Brain microvascular endothelial cell (primary cell): Measurements from ENCODE around the gene JAG2.

Experiments used
- DNase-seq: peaks from one replicate; pipeline ENCODE4 v3.0.0-alpha.2; 2020
- H3K27ac ChIP-seq: fragments of 250-450 bp; sonication (Bioruptor Pico); 2 replicates; pipeline ENCODE4 v1.5.1; 2020; ENCODE audit warnings: mild to moderate bottlenecking, moderate library complexity
- H3K27me3 ChIP-seq: fragments of 250-450 bp; sonication (Bioruptor Pico); replicated peaks from 2 replicates; pipeline ENCODE4 v1.5.1; 2020; ENCODE audit warnings: mild to moderate bottlenecking
- H3K36me3 ChIP-seq: fragments of 250-450 bp; sonication (Bioruptor Pico); replicated peaks from 2 replicates; pipeline ENCODE4 v1.5.1; 2020; ENCODE audit warnings: mild to moderate bottlenecking
- H3K4me3 ChIP-seq: 2 replicates; pipeline ENCODE4 v1.5.1; 2011; ENCODE audit warnings: low read depth, mild to moderate bottlenecking, control low read depth, low read length, moderate library complexity
- CTCF ChIP-seq: IDR thresholded peaks from 2 replicates; pipeline ENCODE4 v1.5.1; 2011; ENCODE audit warnings: low read depth, mild to moderate bottlenecking, moderate library complexity, low read length, control low read depth, inconsistent platforms; ENCODE audit errors: missing control alignments
- in situ Hi-C: cut with HindIII; loops from 2 replicates; pipeline ENCODE4 v1.10.0; 2017; ENCODE audit warnings: low sequenced_read_pairs, low pct_ligation_motif_present

Gene JAG2

GRCh38 chr14:105160776-105161175, 7.8 kb downstream of the JAG2 start:
- in situ Hi-C loops: no loop called here
- TF ChIP-seq CTCF: no peak
- Histone ChIP-seq H3K27ac (no peak overlapping the region), H3K36me3 (no peaks in the 10 kb centered on the region), H3K27me3 (peaks cover 2% of the 10 kb centered on the region), H3K4me3 (no peak overlapping the region)
- DNase-seq: no peak

- peaks cover 2% of the 10 kb centered on the region for H3K27me3 ChIP-seq
- DNase-seq: no peak
- no peak for TF ChIP-seq CTCF
- H3K36me3 ChIP-seq: no peaks in the 10 kb centered on the region
- in situ Hi-C loops: no loop called here
- no peak overlapping the region for H3K27ac ChIP-seq
- H3K4me3 ChIP-seq: no peak overlapping the region
Observed at GRCh38 chr14:105159344-105159743, 9.2 kb downstream of the JAG2 start.

DNA sequence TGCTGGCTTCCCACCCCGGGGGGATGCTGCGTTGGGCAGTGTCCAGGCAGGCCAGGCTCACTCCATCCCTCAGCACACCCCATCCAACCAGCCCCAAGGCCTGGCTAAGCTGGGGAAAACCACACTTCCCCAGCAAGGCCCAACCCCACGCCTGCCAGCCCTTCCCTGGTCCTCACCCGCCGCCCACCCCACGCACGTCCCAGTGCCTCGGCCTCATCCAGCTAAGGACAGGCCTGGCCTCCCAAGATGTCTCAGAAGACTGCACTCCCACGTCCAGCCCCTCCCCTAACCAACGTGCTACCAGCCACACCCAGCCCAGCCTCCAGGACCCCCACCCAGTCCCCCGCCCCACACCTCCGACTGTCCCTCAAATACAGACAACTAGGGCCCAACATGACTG, 9.8 kb downstream of the JAG2 start:
- no peak overlapping the region for H3K4me3 ChIP-seq
- H3K27ac ChIP-seq: no peak overlapping the region
- TF ChIP-seq CTCF: no peak
- DNase-seq: no peak
- in situ Hi-C loops: no loop called here
- peaks cover 2% of the 10 kb centered on the region for H3K27me3 ChIP-seq
- H3K36me3 ChIP-seq: no peaks in the 10 kb centered on the region

GRCh38 chr14:105157872-105158271, 10.7 kb downstream of the JAG2 start:
- no peak for TF ChIP-seq CTCF
- DNase-seq: no peak
- in situ Hi-C loops: no loop called here
- Histone ChIP-seq H3K4me3 (no peak overlapping the region), H3K27ac (no peak overlapping the region), H3K36me3 (no peaks in the 10 kb centered on the region), H3K27me3 (peaks cover 2% of the 10 kb centered on the region)

DNA sequence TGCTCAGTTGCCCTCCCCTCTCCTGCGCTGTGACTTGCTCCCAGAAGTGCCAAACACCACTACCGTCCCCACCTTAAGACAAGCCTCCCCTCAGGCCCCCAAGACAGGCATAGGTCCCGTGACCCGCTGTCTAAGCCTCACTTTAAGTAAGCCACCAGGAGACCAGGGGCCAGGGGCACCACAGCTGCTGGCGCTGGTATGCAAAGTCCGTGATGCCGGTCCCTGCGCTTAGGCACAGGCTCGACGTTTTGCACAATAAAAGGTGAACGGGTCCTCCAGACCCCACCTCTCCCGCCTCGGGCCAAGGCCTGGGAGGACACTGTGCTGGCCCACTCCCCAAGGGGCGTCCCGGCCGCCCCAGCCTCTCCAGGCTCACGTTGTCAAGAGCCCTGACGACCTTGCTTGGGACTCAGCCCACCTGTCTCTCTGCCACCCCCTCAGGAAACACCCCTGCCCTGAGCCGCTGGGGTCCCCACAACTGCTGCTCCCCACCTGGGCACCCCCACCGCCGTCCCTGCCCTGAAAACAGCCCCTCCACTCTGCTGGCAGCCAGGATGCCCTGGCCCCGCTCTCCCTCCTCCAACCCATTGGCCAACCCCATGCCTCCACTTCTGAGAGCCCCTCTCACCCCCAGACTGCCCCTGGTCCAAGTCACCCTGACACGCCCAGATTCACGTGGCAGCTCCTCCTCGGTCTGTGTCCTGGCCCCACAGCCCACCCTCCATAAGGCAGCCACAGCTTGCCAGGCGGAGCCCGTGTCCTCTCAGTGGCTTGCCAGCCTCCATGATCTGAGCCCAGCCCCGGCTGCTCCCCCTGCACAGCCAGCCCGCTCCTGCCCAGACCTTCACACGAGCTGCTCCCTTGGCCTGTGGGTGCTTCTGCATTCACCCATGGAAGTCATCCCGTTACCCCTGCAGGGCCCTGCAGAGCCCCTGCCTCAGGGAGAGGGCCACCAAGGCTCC, 11.9 kb downstream of the JAG2 start:
- in situ Hi-C loops: no loop called here
- no peak for DNase-seq
- no peak for TF ChIP-seq CTCF
- Histone ChIP-seq H3K27me3 (peaks cover 2% of the 10 kb centered on the region), H3K4me3 (no peak overlapping the region), H3K36me3 (no peaks in the 10 kb centered on the region), H3K27ac (no peak overlapping the region)
